Ascending aorta (tissue), 2 donors: ENCODE results near the gene KNDC1. TPM values are rescaled to one million over a fixed set of nuclear protein-coding genes. Genes with fewer than 3 reads are reported as not detected.
"Not testable (repeated sequence)": the region's sequence is repeated elsewhere in the genome, so short reads cannot be mapped to it uniquely, and the experiment has no call there.

ENCODE experiments used
- DNase-seq, 2 donors: peaks; one replicate each; pipeline ENCODE4 v3.0.0-alpha.2; 2019; ENCODE audit warnings: low spot score in 2 of 2
- H3K27ac ChIP-seq, 2 donors: fragments of 200-600 bp; sonication (generic); one replicate each; pipeline ENCODE4 v1.5.1; 2016 to 2017; ENCODE audit warnings: mild to moderate bottlenecking in 1 of 2
- H3K27me3 ChIP-seq: fragments of 200-600 bp; sonication (generic); one replicate; pipeline ENCODE4 v1.5.1; 2017
- H3K36me3 ChIP-seq, 2 donors: fragments of 200-600 bp; sonication (generic); one replicate each; pipeline ENCODE4 v1.5.1; 2016
- H3K4me1 ChIP-seq, 2 donors: fragments of 200-600 bp; sonication (generic); one replicate each; pipeline ENCODE4 v1.5.1; 2016 to 2017; ENCODE audit warnings: mild to moderate bottlenecking in 1 of 2
- H3K4me3 ChIP-seq, 2 donors: fragments of 200-600 bp; sonication (generic); one replicate each; pipeline ENCODE4 v1.5.1; 2016 to 2017; ENCODE audit warnings: mild to moderate bottlenecking in 1 of 2
- H3K9me3 ChIP-seq, 2 donors: fragments of 200-600 bp; sonication (generic); one replicate each; pipeline ENCODE4 v1.5.1; 2016
- intact Hi-C: fragments of 100-400 bp; cut with DNase I; formaldehyde crosslinking; loops from one replicate; pipeline ENCODE4 v1.15.1; 2023
- total RNA-seq: library from RNA; depleted of rRNA; stranded (reverse); fragments of >200 nt; gene quantifications from one replicate; pipeline ENCODE4 v1.1.0, GENCODE V29; 2016
- TF ChIP-seq, protein P1 (sequence below), 3 experiments: fragments of 200-600 bp in 2 of 3; fragments of 450-650 bp in 1 of 3; sonication (generic) in 2 of 3; IDR thresholded peaks; one replicate each; pipeline ENCODE4 v1.5.1; 2016 to 2019; ENCODE audit warnings: antibody characterized with exemption in 3 of 3, mild to moderate bottlenecking in 1 of 3, moderate library complexity in 1 of 3

The KNDC1 gene
- total RNA-seq, 1 donor from 2014 or later: 0.21 TPM

GRCh38 chr10:133260895-133261725 is 101.1 kb downstream of the KNDC1 start:
- intact Hi-C loops: loop anchor here (5.0 kb wide), 2 partner anchors 116 to 131 kb away; partner anchors contain the start of genes MTG1 and PAOX
- Histone ChIP-seq H3K36me3 (no peaks in the 10 kb centered on the region), H3K4me3 (peak overlapping the region; percentile 75 to 89), H3K9me3 (no peaks in the 10 kb centered on the region), H3K27me3 (no peaks in the 10 kb centered on the region), H3K4me1 (peaks cover 14 to 18% of the 10 kb centered on the region in 2 donors), H3K27ac (peak overlapping the region; percentile 80 to 85)
- TF ChIP-seq, protein P1, sequence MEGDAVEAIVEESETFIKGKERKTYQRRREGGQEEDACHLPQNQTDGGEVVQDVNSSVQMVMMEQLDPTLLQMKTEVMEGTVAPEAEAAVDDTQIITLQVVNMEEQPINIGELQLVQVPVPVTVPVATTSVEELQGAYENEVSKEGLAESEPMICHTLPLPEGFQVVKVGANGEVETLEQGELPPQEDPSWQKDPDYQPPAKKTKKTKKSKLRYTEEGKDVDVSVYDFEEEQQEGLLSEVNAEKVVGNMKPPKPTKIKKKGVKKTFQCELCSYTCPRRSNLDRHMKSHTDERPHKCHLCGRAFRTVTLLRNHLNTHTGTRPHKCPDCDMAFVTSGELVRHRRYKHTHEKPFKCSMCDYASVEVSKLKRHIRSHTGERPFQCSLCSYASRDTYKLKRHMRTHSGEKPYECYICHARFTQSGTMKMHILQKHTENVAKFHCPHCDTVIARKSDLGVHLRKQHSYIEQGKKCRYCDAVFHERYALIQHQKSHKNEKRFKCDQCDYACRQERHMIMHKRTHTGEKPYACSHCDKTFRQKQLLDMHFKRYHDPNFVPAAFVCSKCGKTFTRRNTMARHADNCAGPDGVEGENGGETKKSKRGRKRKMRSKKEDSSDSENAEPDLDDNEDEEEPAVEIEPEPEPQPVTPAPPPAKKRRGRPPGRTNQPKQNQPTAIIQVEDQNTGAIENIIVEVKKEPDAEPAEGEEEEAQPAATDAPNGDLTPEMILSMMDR (IDR thresholded peaks at IDR 0.05): no peak
- peak in 1 of 2 donors; percentile 79 for DNase-seq

DNA sequence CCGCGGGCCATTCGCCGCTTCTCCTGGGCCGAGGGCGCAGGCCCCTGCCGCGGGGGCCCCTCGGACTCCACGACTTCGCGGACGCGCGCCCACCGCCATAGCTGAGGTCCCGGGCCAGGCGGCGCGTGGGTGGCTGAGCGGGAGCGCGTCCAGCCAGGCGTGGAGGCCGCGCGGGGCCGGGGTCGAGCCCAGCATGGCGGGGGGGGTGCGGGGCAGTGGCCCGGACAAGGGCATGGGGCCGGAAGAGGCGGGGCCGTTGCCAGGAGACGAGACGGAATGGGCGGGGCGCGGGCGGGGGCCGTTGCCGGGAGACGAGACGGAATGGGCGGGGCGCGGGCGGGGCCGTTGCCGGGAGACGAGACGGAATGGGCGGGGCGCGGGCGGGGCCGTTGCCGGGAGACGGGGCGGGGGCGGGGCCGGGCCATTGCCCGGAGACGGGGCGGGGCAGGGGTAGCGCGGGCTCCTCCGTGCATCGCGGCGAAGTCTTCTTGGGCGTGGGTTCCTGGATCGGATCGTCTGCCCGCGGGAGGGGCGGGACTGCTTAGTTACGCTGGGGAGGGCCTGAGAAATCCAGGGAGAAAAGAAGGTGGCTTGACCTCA is 101.8 kb downstream of the KNDC1 start:
- peak in 1 of 2 donors; percentile 90 for DNase-seq
- H3K27me3 ChIP-seq: no peaks in the 10 kb centered on the region
- H3K4me3 ChIP-seq: peak overlapping the region; percentile 75 to 89
- intact Hi-C loops: loop anchor here (1.0 to 5.0 kb wide), 3 partner anchors 47 to 130 kb away; partner anchors contain the start of genes MTG1 and PAOX
- no peaks in the 10 kb centered on the region for H3K9me3 ChIP-seq
- TF ChIP-seq, protein P1 (IDR thresholded peaks at IDR 0.05): no peak
- H3K27ac ChIP-seq: peak overlapping the region; percentile 80 to 85
- no peaks in the 10 kb centered on the region for H3K36me3 ChIP-seq
- H3K4me1 ChIP-seq: peaks cover 14 to 18% of the 10 kb centered on the region in 2 donors

GRCh38 chr10:133262696-133263095 is 102.7 kb downstream of the KNDC1 start:
- no peaks in the 10 kb centered on the region for H3K36me3 ChIP-seq
- H3K27me3 ChIP-seq: no peaks in the 10 kb centered on the region
- TF ChIP-seq, protein P1 (IDR thresholded peaks at IDR 0.05): no peak
- DNase-seq: no peak
- intact Hi-C loops: loop anchor here (1.0 to 5.0 kb wide), 3 partner anchors 47 to 130 kb away; partner anchors contain the start of genes MTG1 and PAOX
- no peaks in the 10 kb centered on the region for H3K9me3 ChIP-seq
- H3K27ac ChIP-seq: no peak overlapping the region
- H3K4me3 ChIP-seq: peak overlapping the region in 1 of 2 donors; percentile 89
- peaks cover 12 to 18% of the 10 kb centered on the region in 2 donors for H3K4me1 ChIP-seq

DNA sequence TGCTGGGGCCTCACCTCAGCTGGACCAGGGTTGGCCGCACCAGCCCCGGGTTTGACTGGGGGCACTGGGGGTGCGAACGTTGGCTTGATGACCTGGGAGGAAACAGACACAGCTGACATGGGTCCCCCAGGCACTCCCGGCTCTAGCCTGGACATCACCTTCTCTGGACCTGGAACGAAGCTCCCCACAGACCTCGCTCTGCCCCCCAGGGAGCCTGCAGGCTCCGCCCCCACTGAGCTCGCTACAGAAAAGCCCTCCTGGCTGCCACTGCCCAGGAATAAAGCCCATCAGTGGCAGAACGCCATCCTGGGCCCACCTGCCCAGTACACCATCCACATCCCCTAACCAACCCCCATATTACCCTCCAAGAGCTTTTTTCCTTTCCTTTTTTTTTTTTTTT is 103.7 kb downstream of the KNDC1 start:
- H3K27ac ChIP-seq: no peak overlapping the region
- no peak overlapping the region for H3K4me3 ChIP-seq
- peaks cover 5 to 14% of the 10 kb centered on the region in 2 donors for H3K4me1 ChIP-seq
- no peaks in the 10 kb centered on the region for H3K27me3 ChIP-seq
- no peaks in the 10 kb centered on the region for H3K9me3 ChIP-seq
- TF ChIP-seq, protein P1 (IDR thresholded peaks at IDR 0.05): no peak
- DNase-seq: no peak
- intact Hi-C loops: loop anchor here (5.0 kb wide), 2 partner anchors 114 to 129 kb away; partner anchors contain the start of genes MTG1 and PAOX
- H3K36me3 ChIP-seq: no peaks in the 10 kb centered on the region

- Histone ChIP-seq H3K4me3 (no peak overlapping the region), H3K4me1 (peaks cover 0 to 11% of the 10 kb centered on the region in 2 donors), H3K27ac (no peak overlapping the region), H3K36me3 (no peaks in the 10 kb centered on the region), H3K9me3 (no peaks in the 10 kb centered on the region), H3K27me3 (no peaks in the 10 kb centered on the region)
- TF ChIP-seq, protein P1 (IDR thresholded peaks at IDR 0.05): no peak
- intact Hi-C loops: loop anchor here (5.0 kb wide), 2 partner anchors 113 to 128 kb away; partner anchors contain the start of genes MTG1 and PAOX
- no peak for DNase-seq
These were observed 104.4 kb downstream of the KNDC1 start for GRCh38 chr10:133264461-133264860.

DNA sequence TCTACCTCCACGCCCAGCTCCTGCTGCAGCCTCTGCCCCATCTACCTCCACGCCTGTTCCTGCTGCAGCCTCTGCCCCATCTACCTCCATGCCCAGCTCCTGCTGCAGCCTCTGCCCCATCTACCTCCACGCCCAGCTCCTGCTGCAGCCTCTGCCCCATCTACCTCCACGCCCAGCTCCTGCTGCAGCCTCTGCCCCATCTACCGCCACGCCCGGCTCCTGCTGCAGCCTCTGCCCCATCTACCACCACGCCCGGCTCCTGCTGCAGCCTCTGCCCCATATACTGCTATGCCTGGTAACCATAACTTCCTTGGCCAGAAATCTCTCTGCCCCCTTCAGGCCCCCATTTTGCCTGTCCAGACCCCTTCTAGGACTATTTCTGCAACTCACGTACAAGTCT is 105.0 kb downstream of the KNDC1 start:
- intact Hi-C loops, H3K27me3 ChIP-seq, DNase-seq, H3K4me3 ChIP-seq, H3K9me3 ChIP-seq, H3K4me1 ChIP-seq, H3K27ac ChIP-seq, H3K36me3 ChIP-seq: not testable (repeated sequence)
